Measurements from ENCODE around the gene ACADSB.

ACADSB gene

GRCh38 chr10:123007558-123008354 lies 1.1 kb upstream of the ACADSB start:
- peak; percentile 14 for DNase-seq

- DNase-seq: peak; percentile 20
These were observed 457 bp downstream of the ACADSB start for GRCh38 chr10:123009105-123009820.

GRCh38 chr10:123011987-123012386 lies 3.2 kb downstream of the ACADSB start:
- DNase-seq: no peak

- no peak for DNase-seq
These were observed 4.9 kb downstream of the ACADSB start for GRCh38 chr10:123013456-123014419.

- DNase-seq: no peak
These were observed 6.0 kb downstream of the ACADSB start for GRCh38 chr10:123014772-123015171.

GRCh38 chr10:123016228-123016627 lies 7.4 kb downstream of the ACADSB start:
- DNase-seq: no peak

- DNase-seq: no peak
These were observed 8.8 kb downstream of the ACADSB start for GRCh38 chr10:123017421-123018165.

GRCh38 chr10:123018531-123018930 lies 9.7 kb downstream of the ACADSB start:
- no peak for DNase-seq

GRCh38 chr10:123019264-123019663 lies 10.5 kb downstream of the ACADSB start:
- no peak for DNase-seq

GRCh38 chr10:123019941-123020703 lies 11.3 kb downstream of the ACADSB start:
- no peak for DNase-seq

GRCh38 chr10:123021517-123021916 lies 12.7 kb downstream of the ACADSB start:
- no peak for DNase-seq

- DNase-seq: no peak
These were observed 15.7 kb downstream of the ACADSB start for GRCh38 chr10:123024540-123024939.

- no peak for DNase-seq
These were observed 17.5 kb downstream of the ACADSB start for GRCh38 chr10:123026302-123026701.

GRCh38 chr10:123027861-123028260 lies 19.1 kb downstream of the ACADSB start:
- DNase-seq: no peak

GRCh38 chr10:123031124-123031523 lies 22.3 kb downstream of the ACADSB start:
- DNase-seq: no peak

GRCh38 chr10:123034332-123034731 lies 25.5 kb downstream of the ACADSB start:
- no peak for DNase-seq

- no peak for DNase-seq
These were observed 26.8 kb downstream of the ACADSB start for GRCh38 chr10:123035467-123036086.

- DNase-seq: no peak
These were observed 30.2 kb downstream of the ACADSB start for GRCh38 chr10:123038782-123039631.

GRCh38 chr10:123039632-123039930 lies 30.8 kb downstream of the ACADSB start:
- no peak for DNase-seq

GRCh38 chr10:123042708-123043408 lies 34.1 kb downstream of the ACADSB start:
- no peak for DNase-seq

Measured in stimulated activated CD4-positive, alpha-beta T cell treated with anti-CD3 and anti-CD28 coated beads, Interleukin-12 subunit alpha, Interleukin-12 subunit beta, amount 100 ng/mL, for 4 hours (primary cell).